Keratinocyte (primary cell): ENCODE results near the gene HIGD1B. TPM values are rescaled to one million over a fixed set of nuclear protein-coding genes. Genes with fewer than 3 reads are reported as not detected.

ENCODE experiments used
- DNase-seq: peaks from one replicate; pipeline ENCODE4 v3.0.0-alpha.2; 2011; ENCODE audit warnings: low read depth, missing footprints, low spot score
- FAIRE-seq: peaks from 2 replicates; lab custom pipeline; 2011; peaks lifted over from hg19 to GRCh38; lab: Jason Lieb, UNC
- H2AFZ ChIP-seq: 2 replicates; pipeline ENCODE4 v1.6.0; 2012; ENCODE audit warnings: low read length, control low read depth, inconsistent platforms; ENCODE audit not compliant: control insufficient read depth
- H3K27ac ChIP-seq: 2 replicates; pipeline ENCODE4 v1.5.1; 2011; ENCODE audit warnings: low read length; ENCODE audit not compliant: control insufficient read depth, insufficient read depth
- H3K27me3 ChIP-seq: 3 replicates; pipeline ENCODE4 v1.6.0; 2011; ENCODE audit warnings: low read length; ENCODE audit not compliant: control insufficient read depth, insufficient read depth; ENCODE audit errors: extremely low read depth
- H3K36me3 ChIP-seq, 2 experiments: 2 replicates in 1 of 2; 3 replicates in 1 of 2; pipeline ENCODE4 v1.5.1; 2011; ENCODE audit warnings: low read length in 2 of 2, mild to moderate bottlenecking in 1 of 2; ENCODE audit not compliant: control insufficient read depth in 2 of 2, insufficient read depth in 2 of 2; ENCODE audit errors: extremely low read depth in 1 of 2
- H3K4me1 ChIP-seq: 3 replicates; pipeline ENCODE4 v1.5.1; 2011; ENCODE audit warnings: low read length; ENCODE audit not compliant: control insufficient read depth, insufficient read depth; ENCODE audit errors: extremely low read depth
- H3K4me2 ChIP-seq: 3 replicates; pipeline ENCODE4 v1.6.0; 2011; ENCODE audit warnings: low read depth, low read length; ENCODE audit not compliant: control insufficient read depth, insufficient read depth; ENCODE audit errors: extremely low read depth
- H3K4me3 ChIP-seq, 3 experiments: fragments of 200-600 bp in 1 of 3; sonication (generic) in 1 of 3; 2 replicates in 2 of 3; 3 replicates in 1 of 3; pipeline ENCODE4 v1.5.1; 2011 to 2016; ENCODE audit warnings: low read length in 3 of 3, mild to moderate bottlenecking in 3 of 3, control low read depth in 2 of 3, inconsistent platforms in 1 of 3, low read depth in 1 of 3, mixed read lengths in 1 of 3, mixed run types in 1 of 3, moderate library complexity in 1 of 3; ENCODE audit not compliant: control insufficient read depth in 2 of 3, insufficient read depth in 2 of 3; ENCODE audit errors: extremely low read depth in 1 of 3
- H3K79me2 ChIP-seq: 2 replicates; pipeline ENCODE4 v1.6.0; 2012; ENCODE audit warnings: low read length; ENCODE audit not compliant: control insufficient read depth, insufficient read depth
- H3K9ac ChIP-seq: 3 replicates; pipeline ENCODE4 v1.6.0; 2011; ENCODE audit warnings: low read length; ENCODE audit not compliant: control insufficient read depth, insufficient read depth; ENCODE audit errors: extremely low read depth
- H3K9me1 ChIP-seq: 3 replicates; pipeline ENCODE4 v1.6.0; 2011; ENCODE audit warnings: low read length; ENCODE audit not compliant: control insufficient read depth, insufficient read depth; ENCODE audit errors: extremely low read depth
- H3K9me3 ChIP-seq: 2 replicates; pipeline ENCODE4 v1.5.1; 2012; ENCODE audit warnings: low read depth, low read length; ENCODE audit not compliant: control insufficient read depth
- H4K20me1 ChIP-seq: 3 replicates; pipeline ENCODE4 v1.6.0; 2011; ENCODE audit warnings: low read length; ENCODE audit not compliant: control insufficient read depth, insufficient read depth; ENCODE audit errors: extremely low read depth
- CTCF ChIP-seq, 3 experiments: IDR thresholded peaks in 1 of 3; conservative IDR thresholded peaks in 1 of 3; optimal IDR thresholded peaks in 1 of 3; 2 replicates in 2 of 3; 3 replicates in 1 of 3; pipeline versions ENCODE3 to v1.5.1; 2011; ENCODE audit warnings: low read length in 3 of 3, mild to moderate bottlenecking in 3 of 3, moderate library complexity in 2 of 3, control low read depth in 1 of 3, inconsistent platforms in 1 of 3; ENCODE audit not compliant: insufficient read depth in 2 of 3; ENCODE audit errors: extremely low read depth in 1 of 3
- EZH2 ChIP-seq: IDR thresholded peaks from one replicate; pipeline ENCODE4 v1.6.1; 2012; ENCODE audit warnings: inconsistent platforms, mild to moderate bottlenecking, low read length, moderate library complexity
- dilution Hi-C: fragments of 300-500 bp; cut with MboI; formaldehyde crosslinking; loops from one replicate; pipeline ENCODE4 v1.7.0; 2020; ENCODE audit warnings: low sequenced_read_pairs; ENCODE audit not compliant: extremely low pct_ligation_motif_present
- polyA plus RNA-seq, 5 experiments: library from polyadenylated mRNA; depleted of rRNA in 3 of 5; stranded (reverse) in 3 of 5; stranded (forward) in 1 of 5; unstranded in 1 of 5; fragments of >200 nt; gene quantifications; 1 replicate in 1 of 5; 2 replicates in 3 of 5; 3 replicates in 1 of 5; pipeline versions ENCODE4 v1.2.1 to v1.2.3, GENCODE V29; 2011 to 2012; ENCODE audit warnings: missing spikeins in 2 of 5, low read depth in 1 of 5, low replicate concordance in 1 of 5

HIGD1B gene
- polyA plus RNA-seq, 1 donor (not counting 4 experiments of a cell fraction or from before 2014, with no cell fraction given), result not detected

DNA sequence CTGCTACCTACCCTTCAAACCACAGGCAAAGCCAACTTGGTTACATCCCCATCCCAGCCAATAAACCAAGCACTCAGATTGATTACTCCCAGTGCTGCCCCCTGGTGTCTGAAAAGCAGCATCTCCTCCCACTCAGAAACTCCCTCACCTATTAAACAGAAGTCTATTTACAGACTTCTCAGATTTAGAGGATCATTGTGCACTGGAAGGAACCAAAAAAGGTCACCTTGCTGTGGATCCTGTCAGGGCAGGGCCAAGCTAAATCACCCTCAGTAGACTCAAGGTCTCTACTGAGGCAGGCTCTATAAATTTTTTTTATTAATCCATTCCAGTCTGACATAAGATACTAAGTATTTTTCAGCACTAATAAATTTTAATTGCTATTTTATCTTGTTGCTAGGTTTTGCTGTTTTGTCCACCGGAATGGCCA lies 17.6 kb downstream of the HIGD1B start:
- Histone ChIP-seq H4K20me1 (peaks cover 4% of the 10 kb centered on the region), H3K4me1 (no peaks in the 10 kb centered on the region), H3K4me2 (no peak overlapping the region), H3K9me1 (no peaks in the 10 kb centered on the region), H2AFZ (no peak overlapping the region), H3K79me2 (no peaks in the 10 kb centered on the region), H3K36me3 (peaks cover 35 to 80% of the 10 kb centered on the region in 2 experiments), H3K9me3 (no peaks in the 10 kb centered on the region), H3K27ac (no peak overlapping the region), H3K27me3 (no peaks in the 10 kb centered on the region), H3K9ac (no peak overlapping the region), H3K4me3 (no peak overlapping the region)
- FAIRE-seq (no peak), DNase-seq (peak; percentile 26)
- dilution Hi-C loops, result no loop called here
- TF ChIP-seq CTCF (optimal IDR thresholded peaks at IDR 0.05 in 1 of 3, IDR thresholded peaks at IDR 0.05 in 1 of 3, conservative IDR thresholded peaks at IDR 0.05 in 1 of 3; ENCODE audit: extremely low read depth in 1 of 3, insufficient read depth in 2 of 3, low read length in 3 of 3) (peak; percentile 76 to 86 (median 77)), EZH2 (no peak)

GRCh38 chr17:44865931-44866330 lies 18.2 kb downstream of the HIGD1B start:
- no peaks in the 10 kb centered on the region for H3K27me3 ChIP-seq
- H2AFZ ChIP-seq, result no peak overlapping the region
- no peak overlapping the region for H3K27ac ChIP-seq
- dilution Hi-C loops, result no loop called here
- H3K4me1 ChIP-seq, result no peaks in the 10 kb centered on the region
- H4K20me1 ChIP-seq, result peaks cover 4% of the 10 kb centered on the region
- no peak overlapping the region for H3K4me2 ChIP-seq
- FAIRE-seq, result no peak
- H3K4me3 ChIP-seq, result no peak overlapping the region
- H3K79me2 ChIP-seq, result no peaks in the 10 kb centered on the region
- H3K9ac ChIP-seq, result no peak overlapping the region
- no peak for TF ChIP-seq CTCF (optimal IDR thresholded peaks at IDR 0.05 in 1 of 3, IDR thresholded peaks at IDR 0.05 in 1 of 3, conservative IDR thresholded peaks at IDR 0.05 in 1 of 3; ENCODE audit: extremely low read depth in 1 of 3, insufficient read depth in 2 of 3, low read length in 3 of 3)
- TF ChIP-seq EZH2, result no peak
- no peak for DNase-seq
- H3K9me1 ChIP-seq, result no peaks in the 10 kb centered on the region
- H3K36me3 ChIP-seq, result peaks cover 35 to 76% of the 10 kb centered on the region in 2 experiments
- no peaks in the 10 kb centered on the region for H3K9me3 ChIP-seq
